ENCODE data around the gene BIRC3. TPM values are rescaled to one million over a fixed set of nuclear protein-coding genes. Genes with fewer than 3 reads are reported as not detected.

Gene BIRC3
- 1.5 TPM in 1 of 2 replicates, not detected in the other for polyA plus RNA-seq

DNA sequence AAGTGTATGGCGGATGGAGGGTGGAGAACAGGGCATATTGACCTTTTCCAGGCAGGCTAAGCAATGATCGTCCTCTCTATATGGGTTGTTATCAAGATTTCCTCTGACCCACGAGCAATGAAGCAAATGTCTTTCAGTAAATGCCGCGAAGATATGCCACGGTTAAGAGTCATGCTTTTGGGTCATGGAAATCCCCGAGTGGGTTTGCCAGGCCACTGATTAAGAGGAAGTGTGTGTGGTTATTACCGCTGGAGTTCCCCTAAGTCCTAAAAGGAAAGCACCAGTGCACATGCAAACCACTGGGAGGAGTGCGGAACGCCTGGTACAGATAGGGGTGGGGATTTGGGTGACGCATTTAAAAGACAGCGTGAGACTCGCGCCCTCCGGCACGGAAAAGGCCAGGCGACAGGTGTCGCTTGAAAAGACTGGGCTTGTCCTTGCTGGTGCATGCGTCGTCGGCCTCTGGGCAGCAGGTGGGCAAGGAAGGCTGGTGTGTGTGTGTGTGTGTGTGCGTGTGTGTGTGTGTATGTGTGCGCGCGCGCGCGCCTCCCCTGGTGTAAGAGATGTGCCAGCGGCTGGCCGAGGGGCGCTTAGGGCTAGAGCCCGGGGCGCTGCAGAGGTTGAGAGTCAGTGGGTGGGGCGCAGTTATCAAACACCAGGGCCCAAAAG is at the start of gene BIRC3:
Gene BIRC3 (plus strand): TSS at position 386 of the 669 bp plus-strand sequence. CDS start 7,026 bp downstream, outside the sequence.

DNA sequence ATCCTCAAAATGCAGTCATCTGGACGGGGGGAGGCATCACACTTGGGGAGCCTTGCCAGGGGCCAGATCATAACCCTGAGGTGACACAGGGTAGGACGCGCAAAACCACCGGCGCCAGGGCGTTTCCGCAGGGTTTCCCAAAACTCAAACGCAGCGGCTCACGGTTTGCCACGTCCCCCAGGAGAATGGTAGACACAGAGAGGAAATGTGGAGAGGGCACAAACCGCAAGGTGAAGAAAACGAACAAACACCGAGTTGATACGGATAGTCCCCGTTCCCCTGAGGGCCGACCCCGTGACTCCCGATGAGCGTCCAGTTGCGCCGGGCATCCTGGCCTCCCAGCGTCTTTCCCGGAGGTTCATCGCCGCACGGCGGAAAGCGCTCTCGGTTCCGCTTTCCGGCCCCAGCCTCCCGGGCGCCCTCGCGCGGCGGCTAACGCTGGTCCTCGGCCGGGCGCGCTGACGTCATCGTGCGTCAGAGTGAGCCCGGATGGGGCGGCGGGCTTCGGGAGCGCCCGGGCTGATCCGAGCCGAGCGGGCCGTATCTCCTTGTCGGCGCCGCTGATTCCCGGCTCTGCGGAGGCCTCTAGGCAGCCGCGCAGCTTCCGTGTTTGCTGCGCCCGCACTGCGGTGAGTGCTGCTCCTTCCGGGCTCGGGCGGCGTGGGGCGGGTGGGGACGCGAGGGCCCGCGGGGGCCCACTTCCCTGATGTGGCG is 29.6 kb downstream of the BIRC3 start, which contains the start of gene BIRC2:
Gene BIRC2 (plus strand): TSS at position 467 of the 714 bp plus-strand sequence. CDS start 2,641 bp downstream, outside the sequence.

Other genes starting within 250 kb of the BIRC3 start
- 2.5 and 3.6 TPM in 2 replicates for gene YAP1, start 207.0 kb upstream of the BIRC3 start, polyA plus RNA-seq
- gene BIRC2, start 29.7 kb downstream of the BIRC3 start, polyA plus RNA-seq: 26.8 and 27.7 TPM in 2 replicates
- 10.3 and 11.8 TPM in 2 replicates for gene TMEM123, start 135.3 kb downstream of the BIRC3 start, polyA plus RNA-seq
- gene MMP7, start 213.3 kb downstream of the BIRC3 start, polyA plus RNA-seq: not detected in 2 replicates